Measurements from ENCODE around the gene SLC6A17. TPM values are rescaled to one million over a fixed set of nuclear protein-coding genes. Genes with fewer than 3 reads are reported as not detected.

SLC6A17 gene
- total RNA-seq, 1 experiment from 2014 or later, result 0.24 TPM

GRCh38 chr1:110130113-110130591 is 20.1 kb upstream of the SLC6A17 start:
- Mint-ChIP-seq H3K4me1 (peaks cover 10% of the 10 kb centered on the region), H3K4me3 (peak overlapping the region; percentile 30; the same call in 1 of the 2 replicates), H3K27ac (no peak overlapping the region), H3K36me3 (no peaks in the 10 kb centered on the region), H3K9me3 (peaks cover 6% of the 10 kb centered on the region), H3K27me3 (ENCODE audit: low read depth) (peaks cover 38% of the 10 kb centered on the region)
- DNase-seq (ENCODE audit: low spot score), result peak; percentile 76
- CTCF ChIA-PET, result interaction anchor here (0.6 to 2.9 kb wide), 16 partner anchors 13 to 330 kb away, joined by 3 to 8 read pairs (median 4); partner anchors contain the start of genes SLC6A17 and STRIP1
- peak; percentile 94 for ATAC-seq
- POLR2A ChIA-PET, result interaction anchor here (0.6 to 0.7 kb wide), 2 partner anchors 9 to 27 kb away, joined by 4 to 6 read pairs; no protein-coding TSS in a partner anchor
- TF ChIP-seq FOXP1 (CRISPR knock-in tag; IDR thresholded peaks at IDR 0.05; ENCODE audit: borderline replicate concordance), result peak; percentile 79
- TF ChIP-seq GRHL2 (CRISPR knock-in tag; IDR thresholded peaks at IDR 0.05; ENCODE audit: insufficient replicate concordance, severe bottlenecking), result no peak
- TF ChIP-seq NR1H2 (CRISPR knock-in tag; IDR thresholded peaks at IDR 0.05), result no peak
- no peak for TF ChIP-seq GABPB1 (CRISPR knock-in tag; IDR thresholded peaks at IDR 0.05)
- no peak for TF ChIP-seq CBFB (CRISPR knock-in tag; IDR thresholded peaks at IDR 0.05; ENCODE audit: low read depth)
- TF ChIP-seq CREM (CRISPR knock-in tag; IDR thresholded peaks at IDR 0.05), result 0 out of 2 replicates have a peak, but pooled peaks have one; percentile 26
- TF ChIP-seq SP1 (CRISPR knock-in tag; conservative IDR thresholded peaks at IDR 0.05), result peak; percentile 47; the same call in 1 of the 2 replicates
- no peak for TF ChIP-seq ZNF532 (CRISPR knock-in tag; IDR thresholded peaks at IDR 0.05; ENCODE audit: borderline replicate concordance)
- no peak for TF ChIP-seq TP53 (CRISPR knock-in tag; IDR thresholded peaks at IDR 0.05)
- TF ChIP-seq IRF1 (CRISPR knock-in tag; IDR thresholded peaks at IDR 0.05), result no peak
- TF ChIP-seq AR (CRISPR knock-in tag; IDR thresholded peaks at IDR 0.05), result no peak
- no peak for TF ChIP-seq ZSCAN18 (CRISPR knock-in tag; IDR thresholded peaks at IDR 0.05)
- no peak for TF ChIP-seq IRF2 (CRISPR knock-in tag; IDR thresholded peaks at IDR 0.05; ENCODE audit: borderline replicate concordance, low read depth)
- TF ChIP-seq PRDM15 (CRISPR knock-in tag; IDR thresholded peaks at IDR 0.05), result 0 out of 2 replicates have a peak, but pooled peaks have one; percentile 42
- no peak for TF ChIP-seq RELA (CRISPR knock-in tag; IDR thresholded peaks at IDR 0.05; ENCODE audit: borderline replicate concordance)
- TF ChIP-seq E2F1 (CRISPR knock-in tag; IDR thresholded peaks at IDR 0.05), result 0 out of 2 replicates have a peak, but pooled peaks have one; percentile 48
- peak; percentile 58; the same call in 1 of the 2 replicates for TF ChIP-seq HMGXB4 (CRISPR knock-in tag; IDR thresholded peaks at IDR 0.05)
- 0 out of 2 replicates have a peak, but pooled peaks have one; percentile 36 for TF ChIP-seq ATF1 (CRISPR knock-in tag; IDR thresholded peaks at IDR 0.05)
- no peak for TF ChIP-seq SOX15 (CRISPR knock-in tag; IDR thresholded peaks at IDR 0.05)
- no peak for TF ChIP-seq MLX (CRISPR knock-in tag; IDR thresholded peaks at IDR 0.05)
